Progenitor cell of endocrine pancreas (in vitro differentiated cells): Measurements from ENCODE around the gene CSHL1. TPM values are rescaled to one million over a fixed set of nuclear protein-coding genes. Genes with fewer than 3 reads are reported as not detected.
"Not testable (repeated sequence)": the region's sequence is repeated elsewhere in the genome, so short reads cannot be mapped to it uniquely, and the experiment has no call there.

ENCODE experiments used
- DNase-seq: peaks from one replicate; pipeline ENCODE4 v3.0.0; 2021; ENCODE audit warnings: low spot score; ENCODE audit not compliant: unreplicated experiment
- H3K27ac Mint-ChIP-seq: 2 replicates; pipeline ENCODE4 v1.8.0; 2021; ENCODE audit warnings: mild to moderate bottlenecking, moderate library complexity, mixed read lengths
- H3K27me3 Mint-ChIP-seq: 2 replicates; pipeline ENCODE4 v1.8.0; 2021; ENCODE audit warnings: mixed read lengths
- H3K36me3 Mint-ChIP-seq: 2 replicates; pipeline ENCODE4 v1.8.0; 2022; ENCODE audit warnings: mixed read lengths; ENCODE audit not compliant: insufficient read depth
- H3K4me1 Mint-ChIP-seq: 2 replicates; pipeline ENCODE4 v1.8.0; 2021; ENCODE audit warnings: low read depth, mixed read lengths
- H3K4me3 Mint-ChIP-seq: 2 replicates; pipeline ENCODE4 v1.8.0; 2021; ENCODE audit warnings: low read depth, mild to moderate bottlenecking, moderate library complexity, mixed read lengths
- H3K9me3 Mint-ChIP-seq: 2 replicates; pipeline ENCODE4 v1.8.0; 2021; ENCODE audit warnings: low read depth, mixed read lengths
- CTCF ChIP-seq: fragments of 200-600 bp; sonication (generic); IDR thresholded peaks from one replicate; pipeline ENCODE4 v1.5.0; 2021; ENCODE audit warnings: antibody characterized with exemption, mild to moderate bottlenecking; ENCODE audit not compliant: unreplicated experiment
- total RNA-seq: library from RNA; stranded (reverse); gene quantifications from 2 replicates; pipeline ENCODE4 v1.2.1, GENCODE V29; 2021

CSHL1 gene
- total RNA-seq, 1 donor from 2014 or later: not detected

GRCh38 chr17:63889026-63889848, 21.8 kb downstream of the CSHL1 start:
- not testable (repeated sequence) for H3K27ac Mint-ChIP-seq, H3K36me3 Mint-ChIP-seq, DNase-seq, H3K4me1 Mint-ChIP-seq, H3K4me3 Mint-ChIP-seq, H3K9me3 Mint-ChIP-seq
- peaks cover 19% of the 10 kb centered on the region for H3K27me3 Mint-ChIP-seq
- peak; percentile 54 for TF ChIP-seq CTCF

GRCh38 chr17:63885119-63885518, 25.9 kb downstream of the CSHL1 start:
- peaks cover 24% of the 10 kb centered on the region for H3K27me3 Mint-ChIP-seq
- not testable (repeated sequence) for H3K9me3 Mint-ChIP-seq, H3K4me3 Mint-ChIP-seq, DNase-seq, H3K27ac Mint-ChIP-seq, H3K4me1 Mint-ChIP-seq, H3K36me3 Mint-ChIP-seq

GRCh38 chr17:63882626-63883126, 28.4 kb downstream of the CSHL1 start:
- not testable (repeated sequence) for H3K9me3 Mint-ChIP-seq, H3K27ac Mint-ChIP-seq, DNase-seq, H3K4me1 Mint-ChIP-seq, H3K4me3 Mint-ChIP-seq, H3K36me3 Mint-ChIP-seq
- peaks cover 33% of the 10 kb centered on the region for H3K27me3 Mint-ChIP-seq

- peak; percentile 41 for DNase-seq
- Mint-ChIP-seq H3K27me3 (peaks cover 27% of the 10 kb centered on the region), H3K9me3 (no peaks in the 10 kb centered on the region), H3K27ac (no peak within 1 kb of the TSS), H3K36me3 (no peaks in the 10 kb centered on the region), H3K4me3 (no peak within 1 kb of the TSS), H3K4me1 (no peaks in the 10 kb centered on the region)
- peak; percentile 53 for TF ChIP-seq CTCF
Measured at GRCh38 chr17:63881935-63882601, 29.0 kb downstream of the CSHL1 start, which contains the start of gene GH2. Gene GH2, minus strand, starts transcription at chr17:63881944. Its CDS starts 143 bp downstream, at chr17:63881801.

- H3K4me3 Mint-ChIP-seq, H3K27ac Mint-ChIP-seq, DNase-seq, H3K4me1 Mint-ChIP-seq, H3K36me3 Mint-ChIP-seq, H3K9me3 Mint-ChIP-seq: not testable (repeated sequence)
- H3K27me3 Mint-ChIP-seq: peaks cover 25% of the 10 kb centered on the region
- peak; percentile 14 for TF ChIP-seq CTCF
Measured at GRCh38 chr17:63881337-63881736, 29.7 kb downstream of the CSHL1 start.

GRCh38 chr17:63880706-63881105, 30.4 kb downstream of the CSHL1 start:
- Mint-ChIP-seq H3K4me3 (no peak overlapping the region), H3K27ac (no peak overlapping the region), H3K9me3 (no peaks in the 10 kb centered on the region), H3K27me3 (peaks cover 28% of the 10 kb centered on the region), H3K4me1 (no peaks in the 10 kb centered on the region), H3K36me3 (no peaks in the 10 kb centered on the region)
- no peak for TF ChIP-seq CTCF
- no peak for DNase-seq

GRCh38 chr17:63878413-63878812, 32.6 kb downstream of the CSHL1 start:
- H3K27ac Mint-ChIP-seq, H3K36me3 Mint-ChIP-seq, DNase-seq, H3K4me1 Mint-ChIP-seq, H3K4me3 Mint-ChIP-seq, H3K9me3 Mint-ChIP-seq: not testable (repeated sequence)
- H3K27me3 Mint-ChIP-seq: peaks cover 33% of the 10 kb centered on the region

- not testable (repeated sequence) for H3K4me1 Mint-ChIP-seq, H3K36me3 Mint-ChIP-seq, H3K27ac Mint-ChIP-seq, H3K4me3 Mint-ChIP-seq, H3K9me3 Mint-ChIP-seq, DNase-seq
- H3K27me3 Mint-ChIP-seq: peaks cover 26% of the 10 kb centered on the region
Measured at GRCh38 chr17:63874693-63875092, 36.4 kb downstream of the CSHL1 start.
